ENCODE results near the gene CLEC18B.
"Not testable (repeated sequence)": the region's sequence is repeated elsewhere in the genome, so short reads cannot be mapped to it uniquely, and the experiment has no call there.

DNA sequence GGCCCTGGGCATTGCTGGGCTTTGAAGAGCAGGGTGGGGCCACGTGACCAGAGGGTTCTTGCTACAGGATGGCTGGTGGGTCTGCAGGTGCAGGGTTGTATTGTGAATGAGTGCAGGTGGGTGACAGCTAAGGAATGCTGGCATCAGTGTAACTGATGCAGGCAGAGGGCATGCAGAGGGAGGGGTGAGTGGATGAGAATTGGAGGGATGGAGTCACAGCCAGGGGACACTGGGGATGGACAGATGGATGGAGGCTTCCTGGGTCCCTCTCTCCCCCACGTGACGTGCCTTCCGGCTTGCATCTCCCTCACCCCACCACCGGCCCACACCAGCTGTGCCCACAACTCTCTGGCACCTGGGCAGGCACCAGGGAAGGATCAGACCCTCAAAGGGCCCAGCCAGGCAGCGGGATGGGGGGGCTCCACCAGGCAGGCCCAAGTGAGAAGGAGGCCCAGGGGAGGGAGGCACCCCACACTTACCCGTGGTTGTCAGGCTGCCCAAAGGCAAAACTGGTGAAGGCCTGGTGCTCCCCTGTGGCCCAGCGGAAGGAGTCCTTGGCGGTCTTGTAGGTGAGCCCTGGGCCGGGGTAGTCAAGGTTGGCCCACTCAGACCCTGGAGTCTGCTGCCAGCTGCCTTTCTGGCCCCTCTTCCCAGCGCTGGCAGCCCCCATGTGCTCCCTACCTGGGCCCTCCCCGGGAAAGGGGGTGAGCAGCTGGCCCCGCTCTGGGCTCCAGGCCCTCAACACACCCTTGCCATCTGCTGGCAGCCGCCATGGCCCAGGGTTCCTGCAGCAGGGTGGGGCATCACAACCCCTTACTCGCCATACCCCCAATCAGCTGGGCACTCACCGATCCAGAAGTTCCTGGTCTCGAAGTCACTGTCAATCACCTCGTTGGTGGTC is 11.0 kb downstream of the CLEC18B start:
- TF ChIP-seq, protein P1, sequence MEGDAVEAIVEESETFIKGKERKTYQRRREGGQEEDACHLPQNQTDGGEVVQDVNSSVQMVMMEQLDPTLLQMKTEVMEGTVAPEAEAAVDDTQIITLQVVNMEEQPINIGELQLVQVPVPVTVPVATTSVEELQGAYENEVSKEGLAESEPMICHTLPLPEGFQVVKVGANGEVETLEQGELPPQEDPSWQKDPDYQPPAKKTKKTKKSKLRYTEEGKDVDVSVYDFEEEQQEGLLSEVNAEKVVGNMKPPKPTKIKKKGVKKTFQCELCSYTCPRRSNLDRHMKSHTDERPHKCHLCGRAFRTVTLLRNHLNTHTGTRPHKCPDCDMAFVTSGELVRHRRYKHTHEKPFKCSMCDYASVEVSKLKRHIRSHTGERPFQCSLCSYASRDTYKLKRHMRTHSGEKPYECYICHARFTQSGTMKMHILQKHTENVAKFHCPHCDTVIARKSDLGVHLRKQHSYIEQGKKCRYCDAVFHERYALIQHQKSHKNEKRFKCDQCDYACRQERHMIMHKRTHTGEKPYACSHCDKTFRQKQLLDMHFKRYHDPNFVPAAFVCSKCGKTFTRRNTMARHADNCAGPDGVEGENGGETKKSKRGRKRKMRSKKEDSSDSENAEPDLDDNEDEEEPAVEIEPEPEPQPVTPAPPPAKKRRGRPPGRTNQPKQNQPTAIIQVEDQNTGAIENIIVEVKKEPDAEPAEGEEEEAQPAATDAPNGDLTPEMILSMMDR (IDR thresholded peaks at IDR 0.05) = not testable (repeated sequence)
- not testable (repeated sequence) for TF ChIP-seq POLR2A (IDR thresholded peaks at IDR 0.05)
